Fibroblast of lung (primary cell): ENCODE measurements around the gene NGF. TPM values are rescaled to one million over a fixed set of nuclear protein-coding genes. Genes with fewer than 3 reads are reported as not detected.
A peak's percentile ranks its signal among the peaks of the same experiment; 100 is the strongest.

Source experiments
- DNase-seq, 2 donors: peaks; one replicate each; pipeline versions ENCODE4 v3.0.0 to v3.0.0-alpha.2; 2010; ENCODE audit warnings: low read depth in 2 of 2
- H2AFZ ChIP-seq: 2 replicates; pipeline ENCODE4 v1.5.1; 2012; ENCODE audit warnings: low read length, control low read depth, inconsistent platforms
- H3K27ac ChIP-seq: 2 replicates; pipeline ENCODE4 v1.5.1; 2011; ENCODE audit warnings: low read length, control low read depth; ENCODE audit not compliant: insufficient read depth
- H3K27me3 ChIP-seq: 2 replicates; pipeline ENCODE4 v1.5.1; 2011; ENCODE audit warnings: mild to moderate bottlenecking, low read length; ENCODE audit not compliant: control insufficient read depth, insufficient read depth
- H3K36me3 ChIP-seq: 2 replicates; pipeline ENCODE4 v1.5.1; 2011; ENCODE audit warnings: low read length; ENCODE audit not compliant: control insufficient read depth, insufficient read depth
- H3K4me1 ChIP-seq: 2 replicates; pipeline ENCODE4 v1.5.1; 2011; ENCODE audit warnings: low read length; ENCODE audit not compliant: control insufficient read depth, insufficient read depth; ENCODE audit errors: extremely low read depth
- H3K4me2 ChIP-seq: 2 replicates; pipeline ENCODE4 v1.5.1; 2011; ENCODE audit warnings: low read length, control low read depth; ENCODE audit not compliant: insufficient read depth; ENCODE audit errors: extremely low read depth
- H3K4me3 ChIP-seq, 4 experiments: fragments of 200-600 bp in 1 of 4; sonication (generic) in 1 of 4; replicated peaks in 1 of 4; 2 replicates each; pipeline ENCODE4 v1.5.1; 2011 to 2016; ENCODE audit warnings: low read length in 4 of 4, low read depth in 3 of 4, mild to moderate bottlenecking in 3 of 4, control low read depth in 2 of 4, inconsistent platforms in 1 of 4, mixed read lengths in 1 of 4; ENCODE audit not compliant: insufficient read depth in 1 of 4; ENCODE audit errors: control extremely low read depth in 1 of 4
- H3K79me2 ChIP-seq: 2 replicates; pipeline ENCODE4 v1.5.1; 2012; ENCODE audit warnings: mild to moderate bottlenecking, low read length, inconsistent platforms; ENCODE audit not compliant: control insufficient read depth, insufficient read depth
- H3K9ac ChIP-seq: 2 replicates; pipeline ENCODE4 v1.5.1; 2011; ENCODE audit warnings: mild to moderate bottlenecking, low read length, control low read depth; ENCODE audit not compliant: insufficient read depth
- H3K9me3 ChIP-seq: 2 replicates; pipeline ENCODE4 v1.5.1; 2012; ENCODE audit warnings: low read depth, low read length; ENCODE audit not compliant: control insufficient read depth, insufficient read depth
- H4K20me1 ChIP-seq: 2 replicates; pipeline ENCODE4 v1.5.1; 2011; ENCODE audit warnings: low read length; ENCODE audit not compliant: control insufficient read depth, insufficient read depth; ENCODE audit errors: extremely low read depth
- CTCF ChIP-seq, 2 donors: IDR thresholded peaks in 1 of 2; conservative IDR thresholded peaks in 1 of 2; 1 replicate in 1 of 2; 2 replicates in 1 of 2; pipeline ENCODE4 v1.5.1; 2011 to 2012; ENCODE audit warnings: low read length in 2 of 2, control low read depth in 1 of 2, inconsistent platforms in 1 of 2, low read depth in 1 of 2, mild to moderate bottlenecking in 1 of 2
- EZH2 ChIP-seq: IDR thresholded peaks from 2 replicates; pipeline ENCODE4 v1.5.1; 2012; ENCODE audit warnings: low read length, control low read depth, mild to moderate bottlenecking; ENCODE audit errors: missing control alignments
- polyA plus RNA-seq, 2 donors: library from polyadenylated mRNA; depleted of rRNA in 1 of 2; stranded (reverse) in 1 of 2; unstranded in 1 of 2; fragments of >200 nt; gene quantifications; 2 replicates each; pipeline ENCODE4 v1.2.1, GENCODE V29; 2011 to 2012; ENCODE audit warnings: missing spikeins in 1 of 2
- total RNA-seq: library from RNA; depleted of rRNA; stranded (reverse); fragments of >200 nt; gene quantifications from 2 replicates; pipeline ENCODE4 v1.2.1, GENCODE V29; 2014

NGF gene
- total and polyA plus RNA-seq, 2 donors (not counting 1 experiment from before 2014, with no cell fraction given), result 4.0 to 17.6 TPM

DNA sequence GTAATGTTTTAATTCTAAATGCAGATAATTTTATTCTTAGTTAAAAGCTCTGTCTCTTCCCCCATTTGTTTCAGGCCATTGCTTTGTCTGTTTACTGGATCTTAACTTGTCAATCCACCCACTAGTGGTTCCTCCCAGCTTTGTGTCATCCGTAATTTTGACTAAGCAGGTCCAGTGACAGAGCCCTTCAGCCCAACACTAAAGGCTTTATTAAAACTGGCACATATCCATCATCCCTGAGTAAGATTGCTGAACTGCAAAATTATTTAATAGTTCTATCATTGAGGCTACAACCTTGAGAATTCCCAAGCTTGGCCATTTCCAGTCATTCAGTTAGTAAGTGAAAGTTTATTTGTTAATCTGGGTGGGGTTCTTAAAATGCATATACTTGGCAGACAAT lies 96.7 kb downstream of the NGF start:
- H3K4me2 ChIP-seq, result no peak overlapping the region
- no peaks in the 10 kb centered on the region for H3K27me3 ChIP-seq
- H3K4me1 ChIP-seq, result peaks cover 6% of the 10 kb centered on the region
- H3K79me2 ChIP-seq, result no peaks in the 10 kb centered on the region
- DNase-seq, result no peak
- no peak overlapping the region for H2AFZ ChIP-seq
- TF ChIP-seq CTCF (conservative IDR thresholded peaks at IDR 0.05 in 1 of 2, IDR thresholded peaks at IDR 0.05 in 1 of 2; ENCODE audit: low read depth in 1 of 2, low read length in 2 of 2) (no peak), EZH2 (no peak)
- H3K27ac ChIP-seq, result no peak overlapping the region
- no peak overlapping the region for H3K4me3 ChIP-seq
- no peak overlapping the region for H3K9ac ChIP-seq
- H3K9me3 ChIP-seq, result no peaks in the 10 kb centered on the region
- H3K36me3 ChIP-seq, result no peaks in the 10 kb centered on the region
- H4K20me1 ChIP-seq, result no peaks in the 10 kb centered on the region

- no peaks in the 10 kb centered on the region for H3K9me3 ChIP-seq
- H4K20me1 ChIP-seq, result no peaks in the 10 kb centered on the region
- no peak overlapping the region for H3K4me3 ChIP-seq
- no peaks in the 10 kb centered on the region for H3K36me3 ChIP-seq
- no peak overlapping the region for H2AFZ ChIP-seq
- no peaks in the 10 kb centered on the region for H3K27me3 ChIP-seq
- peaks cover 6% of the 10 kb centered on the region for H3K4me1 ChIP-seq
- no peaks in the 10 kb centered on the region for H3K79me2 ChIP-seq
- H3K4me2 ChIP-seq, result no peak overlapping the region
- H3K9ac ChIP-seq, result no peak overlapping the region
- TF ChIP-seq EZH2 (no peak), CTCF (conservative IDR thresholded peaks at IDR 0.05 in 1 of 2, IDR thresholded peaks at IDR 0.05 in 1 of 2; ENCODE audit: low read depth in 1 of 2, low read length in 2 of 2) (no peak)
- no peak overlapping the region for H3K27ac ChIP-seq
- DNase-seq, result peak in 1 of 2 donors; percentile 47
Observed at GRCh38 chr1:115240297-115240696, 97.8 kb downstream of the NGF start.

DNA sequence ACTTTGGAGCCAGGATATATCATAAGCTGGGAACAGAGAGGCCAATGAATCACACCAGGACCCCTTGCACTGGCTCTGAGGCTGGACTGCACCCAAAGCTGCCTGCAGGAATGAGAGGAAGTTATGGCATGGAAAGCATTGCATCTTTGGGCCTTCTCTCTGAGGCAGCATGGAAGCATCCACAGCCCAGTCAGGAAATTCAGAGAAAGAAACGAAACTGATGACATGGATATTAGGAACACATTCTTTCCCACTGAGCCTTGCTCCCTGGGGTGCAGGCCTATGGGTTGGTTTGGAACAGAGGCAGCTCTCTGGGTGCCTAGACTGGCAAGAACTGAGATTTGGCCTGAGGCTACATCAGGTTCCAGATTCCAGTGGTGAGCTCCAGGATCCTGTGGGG lies 98.6 kb downstream of the NGF start:
- H3K79me2 ChIP-seq, result no peaks in the 10 kb centered on the region
- H3K9me3 ChIP-seq, result no peaks in the 10 kb centered on the region
- no peaks in the 10 kb centered on the region for H4K20me1 ChIP-seq
- H3K27me3 ChIP-seq, result no peaks in the 10 kb centered on the region
- peak overlapping the region; percentile 20 for H3K27ac ChIP-seq
- peaks cover 6% of the 10 kb centered on the region for H3K4me1 ChIP-seq
- H2AFZ ChIP-seq, result peak overlapping the region; percentile 11
- no peaks in the 10 kb centered on the region for H3K36me3 ChIP-seq
- H3K9ac ChIP-seq, result no peak overlapping the region
- no peak overlapping the region for H3K4me2 ChIP-seq
- TF ChIP-seq CTCF (conservative IDR thresholded peaks at IDR 0.05 in 1 of 2, IDR thresholded peaks at IDR 0.05 in 1 of 2; ENCODE audit: low read depth in 1 of 2, low read length in 2 of 2), result no peak
- no peak for TF ChIP-seq EZH2
- H3K4me3 ChIP-seq, result no peak overlapping the region
- DNase-seq, result peak; percentile 35 to 94
